H9 (cell line): ENCODE measurements around the gene COQ8A. TPM values are rescaled to one million over a fixed set of nuclear protein-coding genes. Genes with fewer than 3 reads are reported as not detected.

Experiments
- DNase-seq: peaks from one replicate; pipeline ENCODE4 v3.0.0-alpha.2; 2017
- H2AFZ ChIP-seq: one replicate; pipeline ENCODE4 v1.6.1; 2013; ENCODE audit warnings: mild to moderate bottlenecking, low read length, control low read depth, moderate library complexity
- H2AK5ac ChIP-seq: 2 replicates; pipeline ENCODE4 v1.6.1; 2013; ENCODE audit warnings: low read length, control low read depth, mixed read lengths; ENCODE audit not compliant: insufficient read length
- H2BK120ac ChIP-seq: one replicate; pipeline ENCODE4 v1.6.1; 2013; ENCODE audit warnings: low read depth, mild to moderate bottlenecking, low read length, control low read depth, inconsistent platforms; ENCODE audit not compliant: poor library complexity, severe bottlenecking
- H2BK12ac ChIP-seq: 2 replicates; pipeline ENCODE4 v1.6.1; 2013; ENCODE audit warnings: low read length, control low read depth, mixed read lengths, low read depth; ENCODE audit not compliant: insufficient read length
- H2BK15ac ChIP-seq: 2 replicates; pipeline ENCODE4 v1.6.1; 2013; ENCODE audit warnings: low read depth, low read length, control low read depth
- H2BK20ac ChIP-seq: one replicate; pipeline ENCODE4 v1.6.1; 2013; ENCODE audit warnings: low read depth, mild to moderate bottlenecking, low read length, control low read depth, inconsistent platforms; ENCODE audit not compliant: poor library complexity, severe bottlenecking
- H2BK5ac ChIP-seq: 2 replicates; pipeline ENCODE4 v1.6.1; 2013; ENCODE audit warnings: low read length, control low read depth, mixed read lengths; ENCODE audit not compliant: insufficient read length
- H3K14ac ChIP-seq: 2 replicates; pipeline ENCODE4 v1.6.1; 2013; ENCODE audit warnings: low read length, control low read depth; ENCODE audit not compliant: insufficient read depth
- H3K18ac ChIP-seq: 2 replicates; pipeline ENCODE4 v1.6.1; 2013; ENCODE audit warnings: low read depth, mild to moderate bottlenecking, mixed read lengths, low read length, control low read depth; ENCODE audit not compliant: insufficient read length
- H3K23ac ChIP-seq: 2 replicates; pipeline ENCODE4 v1.6.1; 2013; ENCODE audit warnings: low read length, control low read depth, mixed read lengths, low read depth; ENCODE audit not compliant: insufficient read length
- H3K23me2 ChIP-seq: 2 replicates; pipeline ENCODE4 v1.6.1; 2013; ENCODE audit warnings: low read depth, mild to moderate bottlenecking, mixed read lengths, low read length, control low read depth; ENCODE audit not compliant: insufficient read length, poor library complexity, severe bottlenecking
- H3K27ac ChIP-seq: 2 replicates; pipeline ENCODE4 v1.5.1; 2013; ENCODE audit warnings: low read length, control low read depth, mixed read lengths, low read depth; ENCODE audit not compliant: insufficient read length
- H3K27me3 ChIP-seq: 2 replicates; pipeline ENCODE4 v1.6.1; 2013; ENCODE audit warnings: low read length, control low read depth, inconsistent platforms; ENCODE audit not compliant: insufficient read depth
- H3K4ac ChIP-seq: 2 replicates; pipeline ENCODE4 v1.6.1; 2013; ENCODE audit warnings: low read depth, mild to moderate bottlenecking, control low read depth, inconsistent platforms, low read length, moderate library complexity
- H3K4me1 ChIP-seq: 2 replicates; pipeline ENCODE4 v1.6.1; 2013; ENCODE audit warnings: low read length, control low read depth, inconsistent platforms; ENCODE audit not compliant: insufficient read depth
- H3K4me2 ChIP-seq: 2 replicates; pipeline ENCODE4 v1.6.1; 2013; ENCODE audit warnings: low read length, control low read depth, mixed read lengths; ENCODE audit not compliant: insufficient read length, insufficient read depth
- H3K56ac ChIP-seq: 2 replicates; pipeline ENCODE4 v1.6.1; 2013; ENCODE audit warnings: low read depth, mild to moderate bottlenecking, mixed read lengths, low read length, control low read depth; ENCODE audit not compliant: insufficient read length
- H3K79me1 ChIP-seq: 2 replicates; pipeline ENCODE4 v1.6.1; 2013; ENCODE audit warnings: low read depth, mild to moderate bottlenecking, moderate library complexity, low read length, control low read depth, inconsistent platforms; ENCODE audit not compliant: insufficient read depth, poor library complexity, severe bottlenecking
- H3K79me2 ChIP-seq: 2 replicates; pipeline ENCODE4 v1.6.1; 2013; ENCODE audit warnings: low read length, control low read depth, inconsistent platforms; ENCODE audit not compliant: insufficient read depth
- H3K9ac ChIP-seq: 2 replicates; pipeline ENCODE4 v1.6.1; 2013; ENCODE audit warnings: low read length, control low read depth, mixed read lengths; ENCODE audit not compliant: insufficient read length; ENCODE audit errors: extremely low read depth
- H3K9me3 ChIP-seq: one replicate; pipeline ENCODE4 v1.6.1; 2013; ENCODE audit warnings: low read depth, low read length, inconsistent platforms; ENCODE audit not compliant: control insufficient read depth
- H3T11ph ChIP-seq: one replicate; pipeline ENCODE4 v1.6.1; 2013; ENCODE audit warnings: mild to moderate bottlenecking, low read length, control low read depth, inconsistent platforms
- H4K20me1 ChIP-seq: one replicate; pipeline ENCODE4 v1.6.1; 2013; ENCODE audit not compliant: control insufficient read depth, insufficient read length, insufficient read depth
- H4K5ac ChIP-seq: 2 replicates; pipeline ENCODE4 v1.6.1; 2013; ENCODE audit warnings: low read depth, mild to moderate bottlenecking, mixed read lengths, low read length, control low read depth; ENCODE audit not compliant: insufficient read length
- H4K8ac ChIP-seq: replicated peaks from 2 replicates; pipeline ENCODE4 v1.6.1; 2013; ENCODE audit warnings: low read length, control low read depth, mixed read lengths, low read depth; ENCODE audit not compliant: insufficient read length
- H4K91ac ChIP-seq: 2 replicates; pipeline ENCODE4 v1.6.1; 2013; ENCODE audit warnings: low read depth, mild to moderate bottlenecking, moderate library complexity, mixed read lengths, low read length, control low read depth; ENCODE audit not compliant: insufficient read length
- H3K27ac Mint-ChIP-seq, 3 experiments: 2 replicates in 2 of 3; 3 replicates in 1 of 3; pipeline ENCODE4 v1.8.0; 2020 to 2021; ENCODE audit warnings: mixed read lengths in 3 of 3, mild to moderate bottlenecking in 1 of 3, moderate library complexity in 1 of 3
- H3K27me3 Mint-ChIP-seq: 2 replicates; pipeline ENCODE4 v1.8.0; 2021; ENCODE audit warnings: low read depth, mild to moderate bottlenecking, moderate library complexity, mixed read lengths
- H3K36me3 Mint-ChIP-seq, 3 experiments: 2 replicates in 2 of 3; 3 replicates in 1 of 3; pipeline ENCODE4 v1.8.0; 2020 to 2021; ENCODE audit warnings: low read depth in 3 of 3, mixed read lengths in 3 of 3; ENCODE audit not compliant: insufficient read depth in 1 of 3
- H3K4me1 Mint-ChIP-seq, 2 experiments: 2 replicates each; pipeline ENCODE4 v1.8.0; 2020; ENCODE audit warnings: mixed read lengths in 2 of 2
- H3K4me3 Mint-ChIP-seq, 2 experiments: 2 replicates in 1 of 2; 3 replicates in 1 of 2; pipeline ENCODE4 v1.8.0; 2020 to 2021; ENCODE audit warnings: mild to moderate bottlenecking in 2 of 2, mixed read lengths in 2 of 2, moderate library complexity in 1 of 2
- H3K9me3 Mint-ChIP-seq, 2 experiments: 2 replicates in 1 of 2; 3 replicates in 1 of 2; pipeline ENCODE4 v1.8.0; 2020; ENCODE audit warnings: mild to moderate bottlenecking in 2 of 2, mixed read lengths in 2 of 2, moderate library complexity in 1 of 2
- CTCF ChIP-seq: fragments of 200-600 bp; sonication (generic); conservative IDR thresholded peaks from 3 replicates; pipeline ENCODE4 v1.8.0; 2021; ENCODE audit warnings: antibody characterized with exemption, mild to moderate bottlenecking
- WGBS: extraction: QIAGEN DNeasy Blood & Tissue Kit; methylation state at CpG from one replicate; pipeline ENCODE4 v1.1.7; 2013; ENCODE audit warnings: missing lambda C conversion rate, low lambda C conversion rate, mixed read lengths; ENCODE audit not compliant: insufficient read length; ENCODE audit errors: extremely low coverage; 5-methylcytosine and 5-hydroxymethylcytosine counted together
- total RNA-seq: library from RNA; stranded (reverse); gene quantifications from 2 replicates; pipeline ENCODE4 v1.2.1, GENCODE V29; 2021

The COQ8A gene
- total RNA-seq, 1 experiment from 2014 or later, result 26.0 TPM

GRCh38 chr1:226895644-226896043 is 44.5 kb upstream of the COQ8A start:
- Histone ChIP-seq H3K18ac (no peak overlapping the region), H2AK5ac (no peak overlapping the region), H3T11ph (no peak overlapping the region), H4K5ac (no peak overlapping the region), H3K4me1 (no peaks in the 10 kb centered on the region), H4K8ac (no peak overlapping the region), H3K27me3 (no peaks in the 10 kb centered on the region), H3K79me1 (no peaks in the 10 kb centered on the region), H3K27ac (no peak overlapping the region), H4K20me1 (no peaks in the 10 kb centered on the region), H2AFZ (no peak overlapping the region), H3K79me2 (no peaks in the 10 kb centered on the region), H2BK5ac (no peak overlapping the region), H3K9ac (no peak overlapping the region), H2BK12ac (no peak overlapping the region), H4K91ac (no peak overlapping the region), H2BK15ac (no peak overlapping the region), H3K23me2 (no peaks in the 10 kb centered on the region), H3K56ac (no peak overlapping the region), H3K4ac (no peak overlapping the region), H3K4me2 (no peak overlapping the region), H3K14ac (no peak overlapping the region), H3K23ac (no peak overlapping the region), H3K9me3 (no peaks in the 10 kb centered on the region), H2BK120ac (no peak overlapping the region), H2BK20ac (no peak overlapping the region)
- Mint-ChIP-seq H3K4me3 (no peak overlapping the region), H3K36me3 (peaks cover 17 to 60% (median 49%) of the 10 kb centered on the region in 3 experiments), H3K27me3 (no peaks in the 10 kb centered on the region), H3K27ac (peak overlapping the region in 1 of 3 experiments; percentile 70; a peak in 2 of 7 replicates), H3K9me3 (no peaks in the 10 kb centered on the region), H3K4me1 (no peaks in the 10 kb centered on the region)
- TF ChIP-seq CTCF, result no peak
- WGBS, result no CpG with 5 or more reads among the region's 11 CpGs
- DNase-seq, result no peak
